ENCODE results near the gene COL5A1.

The COL5A1 gene

GRCh38 chr9:134733480-134734232, 92.1 kb downstream of the COL5A1 start:
- Histone ChIP-seq H3K27me3 (no peaks in the 10 kb centered on the region), H3K4me1 (peaks cover 0 to 22% (median 7%) of the 10 kb centered on the region in 4 donors), H3K4me3 (no peak overlapping the region), H3K27ac (peak overlapping the region in 1 of 2 donors; percentile 44), H3K36me3 (peaks cover 10 to 52% (median 27%) of the 10 kb centered on the region in 3 donors), H3K9me3 (no peaks in the 10 kb centered on the region)
- intact Hi-C loops (cut with DNase I; ENCODE audit: low total_unique reads) = loop anchor here (10.0 kb wide), 1 partner anchor 569 kb away; the partner anchor contains the start of gene RNU6ATAC
- no peak for TF ChIP-seq CTCF (IDR thresholded peaks at IDR 0.05)
- DNase-seq = no peak

- Histone ChIP-seq H3K27ac (peak overlapping the region in 1 of 2 donors; percentile 44), H3K4me1 (peaks cover 0 to 22% (median 7%) of the 10 kb centered on the region in 4 donors), H3K36me3 (peaks cover 10 to 51% (median 23%) of the 10 kb centered on the region in 3 donors), H3K9me3 (no peaks in the 10 kb centered on the region), H3K4me3 (no peak overlapping the region), H3K27me3 (no peaks in the 10 kb centered on the region)
- intact Hi-C loops (cut with DNase I; ENCODE audit: low total_unique reads) = loop anchor here (10.0 kb wide), 1 partner anchor 569 kb away; the partner anchor contains the start of gene RNU6ATAC
- peak in 1 of 2 donors; percentile 61 for DNase-seq
- no peak for TF ChIP-seq CTCF (IDR thresholded peaks at IDR 0.05)
Observed at GRCh38 chr9:134734270-134734669, 92.7 kb downstream of the COL5A1 start.

- no peak overlapping the region for H3K4me3 ChIP-seq
- no peak for TF ChIP-seq CTCF (IDR thresholded peaks at IDR 0.05)
- peaks cover 0 to 22% (median 7%) of the 10 kb centered on the region in 4 donors for H3K4me1 ChIP-seq
- intact Hi-C loops (cut with DNase I; ENCODE audit: low total_unique reads) = loop anchor here (10.0 kb wide), 1 partner anchor 571 kb away; the partner anchor contains the start of gene RNU6ATAC
- peak; percentile 73 to 84 for DNase-seq
- H3K36me3 ChIP-seq = peaks cover 10 to 52% (median 23%) of the 10 kb centered on the region in 3 donors
- H3K27me3 ChIP-seq = no peaks in the 10 kb centered on the region
- no peaks in the 10 kb centered on the region for H3K9me3 ChIP-seq
- peak overlapping the region; percentile 54 for H3K27ac ChIP-seq
Observed at GRCh38 chr9:134735441-134736175, 94.0 kb downstream of the COL5A1 start.

- Histone ChIP-seq H3K27me3 (no peaks in the 10 kb centered on the region), H3K9me3 (no peaks in the 10 kb centered on the region), H3K4me1 (peaks cover 0 to 22% (median 7%) of the 10 kb centered on the region in 4 donors), H3K27ac (no peak overlapping the region), H3K4me3 (no peak overlapping the region), H3K36me3 (peaks cover 4 to 50% (median 19%) of the 10 kb centered on the region in 3 donors)
- no peak for TF ChIP-seq CTCF (IDR thresholded peaks at IDR 0.05)
- intact Hi-C loops (cut with DNase I; ENCODE audit: low total_unique reads) = loop anchor here (10.0 kb wide), 1 partner anchor 572 kb away; the partner anchor contains the start of gene RNU6ATAC
- DNase-seq = no peak
Observed at GRCh38 chr9:134736791-134737497, 95.3 kb downstream of the COL5A1 start.

Data from tibial artery (tissue), 4 donors.